HG02610 (cell line): ENCODE results near the gene PON3.

Experiments
- ATAC-seq: cut with Tn5 transposase; IDR thresholded peaks from one replicate; pipeline ENCODE4 v1.9.1; 2021; ENCODE audit warnings: mild to moderate bottlenecking, moderate library complexity; ENCODE audit not compliant: unreplicated experiment

The PON3 gene

GRCh38 chr7:95396136-95397032 lies at the start of gene PON3:
Gene PON3 (minus strand): TSS chr7:95396375. CDS start chr7:95396350, 25 bp downstream.
- ATAC-seq = no peak

GRCh38 chr7:95444796-95445195 lies 48.6 kb upstream of the PON3 start:
- ATAC-seq = no peak

DNA sequence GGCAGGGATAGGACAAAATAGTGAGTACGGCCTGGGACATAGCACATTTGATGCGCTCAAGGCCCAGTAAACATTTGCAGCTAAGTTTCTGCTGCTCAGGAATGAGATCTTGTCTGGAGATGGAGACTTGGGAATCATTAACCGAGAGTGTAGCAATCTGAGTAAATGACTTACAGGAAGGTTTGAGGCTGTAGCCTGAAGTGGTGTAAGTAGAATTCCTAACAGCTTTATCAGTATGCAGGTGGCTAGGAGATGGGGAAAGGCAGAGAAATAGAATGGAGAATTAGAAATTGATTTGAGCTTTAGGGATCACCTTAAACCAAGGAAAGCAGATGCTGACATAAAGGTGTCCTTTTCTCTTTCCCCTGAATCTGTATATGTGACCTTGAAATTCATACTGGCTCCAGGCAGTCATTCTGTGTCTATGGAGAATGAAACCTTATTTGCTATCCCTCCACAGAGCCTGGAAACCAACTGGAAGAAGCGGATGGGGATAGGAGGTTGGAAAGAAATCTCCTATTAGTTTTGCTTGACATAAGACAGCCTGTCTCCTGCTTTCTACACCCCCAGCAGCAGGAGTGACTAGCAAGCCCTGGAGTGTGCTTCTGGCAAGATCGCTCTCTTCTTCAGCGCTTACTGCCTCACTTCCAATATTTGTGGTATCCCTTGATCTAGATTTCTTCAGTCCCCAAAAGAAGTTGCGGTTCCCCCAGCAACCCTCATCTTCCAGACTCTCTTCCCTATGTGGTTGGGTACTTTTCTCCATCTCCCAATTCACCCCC lies 45.1 kb upstream of the PON3 start:
- ATAC-seq = no peak

DNA sequence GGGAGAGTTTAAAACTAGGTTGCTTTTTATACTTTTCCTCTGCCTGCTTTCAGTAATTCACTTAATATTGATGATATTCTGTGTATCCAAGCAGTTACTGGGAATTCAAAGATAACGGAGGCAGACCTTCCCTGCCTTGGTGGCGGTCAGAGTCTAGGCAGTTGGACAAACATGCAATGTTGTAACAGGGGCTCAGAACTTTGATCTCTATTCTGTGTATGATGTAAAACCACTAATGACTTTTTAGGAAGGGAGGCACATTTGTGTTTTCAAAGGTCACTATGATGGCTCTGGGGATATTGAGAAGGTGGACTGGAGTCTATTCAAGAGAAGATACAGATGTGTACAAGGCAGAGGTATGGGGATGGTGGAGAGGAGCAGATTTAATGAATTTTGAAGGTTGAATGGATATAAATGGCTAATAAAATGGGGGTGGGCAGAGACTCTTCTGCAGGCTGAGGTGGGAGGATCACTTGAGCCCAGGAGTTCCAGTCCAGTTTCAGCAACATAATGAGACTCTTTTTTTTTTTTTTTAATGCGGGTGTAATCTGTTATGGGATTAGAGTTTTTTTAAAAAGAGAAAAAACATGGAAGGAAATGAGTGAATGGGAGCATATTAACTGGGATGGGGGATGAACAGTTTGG lies 44.3 kb upstream of the PON3 start:
- ATAC-seq = no peak

DNA sequence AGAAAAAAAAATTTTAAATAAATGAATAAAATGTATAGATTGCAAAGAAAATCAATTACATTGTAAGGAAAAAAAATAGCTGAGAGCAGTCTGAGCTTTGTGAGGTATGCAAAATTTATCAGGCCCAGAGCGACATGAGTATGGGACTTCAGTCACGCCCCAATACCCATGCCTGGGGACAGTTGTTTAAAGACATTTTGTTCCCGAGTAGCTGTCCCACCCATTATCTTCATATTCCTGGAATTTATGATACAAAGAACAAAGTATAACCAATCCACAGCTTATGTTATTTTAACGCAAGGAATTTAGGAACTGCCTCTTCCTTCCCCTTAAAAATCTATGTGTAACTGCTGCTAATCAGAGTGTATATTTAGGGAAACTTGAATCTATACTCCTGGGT lies 40.2 kb upstream of the PON3 start:
- no peak for ATAC-seq

GRCh38 chr7:95435422-95435780 lies 39.2 kb upstream of the PON3 start:
- no peak for ATAC-seq

GRCh38 chr7:95434557-95435421 lies 38.6 kb upstream of the PON3 start, which contains the start of gene PON2:
Gene PON2 (minus strand): TSS chr7:95435028. CDS start chr7:95434951, 77 bp downstream.
- ATAC-seq = peak; percentile 93

DNA sequence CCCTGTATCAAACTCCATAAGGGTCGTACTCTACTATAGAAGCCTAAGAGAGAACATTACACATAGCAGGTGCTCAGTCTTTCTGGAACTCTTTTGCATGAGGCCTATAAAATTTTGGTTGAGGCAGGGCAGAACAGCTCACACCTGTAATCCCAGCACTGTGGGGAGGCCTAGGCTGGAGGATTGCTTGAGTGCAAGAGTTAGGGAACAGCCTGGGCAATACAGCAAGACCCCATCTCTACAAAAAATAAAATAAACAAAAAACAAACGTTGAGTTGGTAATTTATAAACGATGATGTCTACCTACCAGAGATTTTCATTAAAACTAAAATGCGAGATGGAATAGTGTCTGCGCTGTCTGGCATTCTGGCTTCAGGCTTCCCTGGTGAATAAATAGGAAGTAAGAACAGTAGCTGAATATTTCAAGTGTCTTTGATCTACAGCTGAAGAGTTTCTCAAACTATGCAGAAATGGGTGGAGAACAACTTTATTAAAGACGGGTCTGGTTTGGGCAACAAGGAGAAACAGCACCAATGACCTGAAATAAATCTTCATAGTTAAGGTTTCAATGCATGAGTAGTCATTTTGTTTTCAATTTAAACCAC lies 37.9 kb upstream of the PON3 start:
- ATAC-seq = no peak

- ATAC-seq = no peak
Observed at GRCh38 chr7:95433129-95433528, 37.0 kb upstream of the PON3 start.

DNA sequence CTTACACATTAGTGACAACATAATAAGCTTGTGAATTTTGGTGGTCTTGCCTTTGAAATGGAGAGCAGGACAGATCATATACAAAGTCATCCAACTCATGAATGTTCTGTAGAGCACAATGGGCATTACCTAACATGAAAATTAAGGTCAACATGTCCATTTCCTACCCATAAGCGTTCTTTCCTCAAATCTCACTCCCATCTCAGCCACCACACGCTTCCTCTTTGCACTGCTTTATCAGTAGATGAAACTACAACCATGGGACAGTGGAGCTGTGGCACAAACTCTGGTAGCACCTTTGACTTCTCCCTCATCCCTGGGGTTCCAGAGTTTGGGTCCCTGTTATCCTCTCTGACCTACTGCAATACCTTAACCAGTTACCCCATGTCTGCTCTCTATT lies 36.4 kb upstream of the PON3 start:
- no peak for ATAC-seq

DNA sequence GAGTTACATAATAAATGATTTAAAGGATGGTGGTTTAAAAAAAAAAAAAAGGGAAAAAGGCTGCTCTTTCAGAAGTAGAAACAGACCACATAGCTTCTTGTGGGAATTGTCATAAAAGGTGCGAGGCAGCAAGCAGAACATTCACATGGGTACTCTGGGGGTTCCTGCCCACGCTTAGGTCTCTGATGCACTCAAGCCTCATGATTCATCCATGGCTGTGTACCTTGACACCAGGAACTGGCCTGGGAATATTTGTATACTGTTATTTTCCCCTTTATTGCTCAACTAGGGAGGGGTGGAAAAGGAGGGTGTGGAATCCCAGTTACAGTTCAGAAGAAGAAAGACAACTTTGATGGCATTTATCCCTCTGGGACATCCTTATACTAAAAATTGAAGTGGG lies 34.7 kb upstream of the PON3 start:
- no peak for ATAC-seq

DNA sequence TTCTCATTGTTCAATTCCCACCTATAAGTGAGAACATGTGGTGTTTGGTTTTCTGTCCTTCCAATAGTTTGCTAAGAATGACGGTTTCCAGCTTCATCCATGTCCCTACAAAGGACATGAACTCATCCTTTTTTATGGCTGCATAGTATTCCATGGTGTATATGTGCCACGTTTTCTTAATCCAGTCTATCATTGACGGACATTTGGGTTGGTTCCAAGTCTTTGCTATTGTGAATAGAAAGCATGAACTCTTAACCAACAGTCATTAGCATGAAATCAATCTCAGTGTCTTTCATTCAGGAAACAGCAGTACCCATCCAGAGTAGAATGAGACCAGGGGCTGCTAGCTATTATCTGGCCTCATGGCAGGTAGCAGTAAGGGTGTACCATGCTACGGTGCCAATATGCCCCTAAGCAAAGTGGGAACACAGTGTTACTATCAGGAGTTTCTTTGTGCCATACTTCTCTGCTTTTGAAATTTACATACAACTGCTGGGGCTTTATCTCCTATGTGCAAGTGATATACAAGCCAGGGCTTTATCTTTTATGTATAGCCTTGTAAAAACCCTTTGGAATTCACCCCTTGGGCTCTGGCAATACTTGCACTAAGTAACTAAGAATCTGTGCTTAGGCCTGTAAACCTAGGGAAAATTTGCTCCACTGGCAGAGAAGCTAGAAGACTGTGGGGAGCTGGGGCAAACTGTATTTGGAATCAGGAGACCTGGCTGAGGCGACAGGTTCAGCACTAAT lies 33.2 kb upstream of the PON3 start:
- ATAC-seq = no peak

- no peak for ATAC-seq
Observed at GRCh38 chr7:95427914-95428516, 31.8 kb upstream of the PON3 start.

DNA sequence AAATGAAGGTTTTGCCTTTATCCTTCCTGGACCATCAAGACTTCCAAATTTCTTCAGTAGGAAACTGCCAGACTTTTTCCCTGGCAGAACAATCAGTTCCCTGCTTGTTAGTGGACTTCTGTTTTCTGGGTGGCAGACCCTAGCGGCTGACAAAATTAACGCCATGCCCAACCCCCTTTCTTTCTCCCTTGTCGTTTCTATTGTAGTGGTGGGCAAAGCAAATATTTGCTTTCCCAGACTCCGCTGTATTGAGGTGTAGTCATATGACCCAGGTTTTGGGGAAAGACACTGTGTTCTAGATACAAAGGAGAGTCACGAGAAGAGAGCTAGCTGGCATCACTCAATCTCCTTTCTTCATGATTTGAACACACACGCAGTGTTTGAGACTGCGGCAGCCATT lies 31.0 kb upstream of the PON3 start:
- ATAC-seq = no peak

- ATAC-seq = no peak
Observed at GRCh38 chr7:95425694-95426093, 29.5 kb upstream of the PON3 start.

GRCh38 chr7:95424716-95425115 lies 28.5 kb upstream of the PON3 start:
- ATAC-seq = no peak

GRCh38 chr7:95421847-95422444 lies 25.8 kb upstream of the PON3 start:
- peak; percentile 56 for ATAC-seq

DNA sequence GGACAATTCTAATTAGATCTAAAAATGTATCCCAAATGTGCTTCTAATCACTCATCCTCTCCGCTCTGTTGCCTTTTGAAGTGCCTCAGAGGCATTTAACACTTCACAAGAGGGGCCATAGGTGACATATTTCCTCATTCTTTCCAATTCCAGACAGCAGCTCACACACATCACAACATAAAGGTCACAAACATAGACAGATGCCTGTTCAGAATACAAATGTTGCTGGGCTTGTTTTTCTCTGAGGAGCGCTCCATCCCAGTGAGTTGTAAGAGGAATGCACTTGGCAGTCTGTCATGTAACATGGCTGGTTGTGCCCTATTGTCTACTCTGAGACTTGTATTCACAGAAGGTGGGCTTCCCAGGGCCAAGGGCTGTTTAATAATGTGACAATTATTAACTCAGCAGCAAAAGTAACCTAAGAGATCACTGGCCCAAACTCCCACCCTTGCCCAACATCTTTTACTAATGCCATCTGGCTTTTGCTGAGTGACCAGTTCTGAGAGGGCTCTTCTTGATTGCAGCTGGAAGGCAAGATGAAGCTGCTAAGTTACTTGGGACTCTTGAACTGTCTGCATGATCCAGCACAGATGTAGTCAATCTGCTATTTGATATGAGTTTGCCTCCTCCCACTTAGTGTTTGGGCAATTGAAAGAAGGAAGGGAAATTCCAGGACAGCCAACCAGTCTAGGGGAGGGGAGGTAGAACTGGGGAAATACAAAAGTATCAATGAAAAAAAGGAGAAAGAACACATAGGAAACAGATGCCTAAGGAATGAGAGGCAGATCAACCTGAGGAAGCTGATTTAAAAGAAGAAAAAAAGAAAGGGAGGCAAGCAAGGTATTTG lies 25.0 kb upstream of the PON3 start:
- peak; percentile 65 for ATAC-seq
